ENCODE data around the gene ZNF436.

- TF ChIP-seq CTCF (IDR thresholded peaks at IDR 0.05; ENCODE audit: poor library complexity, severe bottlenecking) (peak; percentile 52), REST (IDR thresholded peaks at IDR 0.05; ENCODE audit: borderline replicate concordance) (no peak), MXI1 (conservative IDR thresholded peaks at IDR 0.05; ENCODE audit: poor library complexity, severe bottlenecking) (no peak), POLR2AphosphoS5 (IDR thresholded peaks at IDR 0.05) (no peak), EZH2 (IDR thresholded peaks at IDR 0.05; ENCODE audit: borderline replicate concordance, insufficient read depth, low read length, poor library complexity, severe bottlenecking) (no peak), RAD21 (conservative IDR thresholded peaks at IDR 0.05) (no peak), TAF1 (IDR thresholded peaks at IDR 0.05; ENCODE audit: low read depth) (no peak), SMC3 (conservative IDR thresholded peaks at IDR 0.05; ENCODE audit: poor library complexity) (no peak), EP300 (conservative IDR thresholded peaks at IDR 0.05; ENCODE audit: poor library complexity, severe bottlenecking) (no peak)
Observed at GRCh38 chr1:23370709-23371584, 1.3 kb upstream of the ZNF436 start.

Measured in neural cell (in vitro differentiated cells).